HG03571 (cell line): ENCODE measurements around the gene LY6G6F.

Experiments used
- ATAC-seq: cut with Tn5 transposase; IDR thresholded peaks from one replicate; pipeline ENCODE4 v1.9.1; 2021; ENCODE audit not compliant: unreplicated experiment

Gene LY6G6F

DNA sequence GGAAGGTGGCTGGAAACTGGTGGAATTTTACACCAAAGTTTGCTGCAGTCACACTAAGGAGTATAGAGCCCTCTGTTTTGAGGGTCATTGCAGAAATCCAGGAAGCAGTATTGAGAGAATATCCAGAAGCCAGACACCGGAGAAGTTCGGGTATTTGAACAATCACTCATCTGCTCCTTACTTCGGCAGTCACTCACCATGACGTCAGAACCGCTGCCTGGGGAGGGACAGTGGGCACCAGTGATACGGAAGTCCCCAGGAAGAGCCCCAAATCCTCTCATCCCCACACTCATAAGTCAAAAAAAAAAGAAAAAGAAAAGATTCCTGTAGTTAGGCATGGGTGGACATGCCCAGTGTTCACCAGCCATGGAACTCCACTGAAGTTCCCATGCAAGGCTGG is 29.8 kb upstream of the LY6G6F start:
- no peak for ATAC-seq

DNA sequence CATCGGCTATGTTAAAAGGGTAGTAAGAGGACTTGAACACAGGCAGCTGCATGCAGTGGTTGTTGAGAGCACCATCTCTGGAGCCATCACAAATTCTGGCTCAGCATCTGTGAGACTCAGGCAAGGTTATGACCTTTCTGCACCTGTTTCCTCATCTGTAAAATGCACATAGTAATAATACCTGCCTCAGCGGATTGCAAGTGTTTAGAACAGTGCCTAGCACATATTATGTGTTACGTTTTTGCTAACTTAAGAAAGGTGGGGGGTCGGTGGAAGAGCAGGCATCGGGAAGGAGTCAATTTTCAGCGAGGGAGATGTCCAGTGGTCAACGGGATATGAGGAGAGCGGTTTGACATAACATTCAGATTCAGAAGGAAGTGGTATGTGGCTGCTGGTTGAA is 28.7 kb upstream of the LY6G6F start:
- no peak for ATAC-seq

DNA sequence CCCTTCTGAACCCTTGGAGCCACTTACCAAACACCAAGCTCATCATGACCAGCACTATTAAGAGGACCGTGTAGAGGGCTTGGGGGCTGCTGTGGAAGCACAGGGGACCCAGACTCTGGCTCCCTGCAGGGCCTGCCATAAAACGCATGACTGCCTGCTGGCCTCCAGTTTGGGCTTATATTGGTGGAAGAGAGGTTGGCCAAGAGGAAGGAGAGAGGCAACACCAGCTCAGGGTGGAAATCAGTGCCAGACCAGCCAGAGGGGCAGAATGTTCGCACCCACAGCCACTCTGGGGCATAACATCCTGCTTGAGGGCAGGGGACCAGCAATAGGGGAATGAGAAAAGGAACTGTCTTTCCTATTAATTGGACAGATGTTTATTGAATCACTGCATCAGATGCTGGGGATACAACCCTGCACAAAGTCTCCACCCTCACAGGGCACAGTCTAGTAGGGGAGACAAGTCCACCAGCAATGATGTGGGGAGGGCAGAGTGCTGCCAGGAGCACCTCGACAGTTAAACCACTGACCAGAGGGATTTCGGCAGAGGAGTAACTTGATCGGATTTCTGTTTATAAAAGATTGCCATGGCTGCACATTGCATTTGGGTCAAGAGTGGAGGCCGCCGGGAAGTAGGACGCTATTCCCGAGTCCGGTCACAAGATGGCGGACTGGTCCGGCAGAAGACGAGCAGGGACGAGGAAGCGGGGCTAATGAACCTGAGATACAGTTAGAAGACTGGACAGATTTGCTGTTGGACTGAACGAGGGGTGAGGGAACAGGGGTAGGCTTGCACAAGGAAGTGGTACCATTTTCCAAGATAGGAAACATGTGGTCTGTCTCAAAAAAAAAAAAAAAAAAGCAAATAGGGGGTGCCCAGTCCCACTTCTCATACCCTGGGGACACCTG is 26.2 kb upstream of the LY6G6F start, which contains the start of gene LY6G5C:
TSS of gene LY6G5C (minus strand) at position 842 of the 909 bp plus-strand sequence. CDS start at position 148, 694 bp downstream.
- no peak for ATAC-seq

DNA sequence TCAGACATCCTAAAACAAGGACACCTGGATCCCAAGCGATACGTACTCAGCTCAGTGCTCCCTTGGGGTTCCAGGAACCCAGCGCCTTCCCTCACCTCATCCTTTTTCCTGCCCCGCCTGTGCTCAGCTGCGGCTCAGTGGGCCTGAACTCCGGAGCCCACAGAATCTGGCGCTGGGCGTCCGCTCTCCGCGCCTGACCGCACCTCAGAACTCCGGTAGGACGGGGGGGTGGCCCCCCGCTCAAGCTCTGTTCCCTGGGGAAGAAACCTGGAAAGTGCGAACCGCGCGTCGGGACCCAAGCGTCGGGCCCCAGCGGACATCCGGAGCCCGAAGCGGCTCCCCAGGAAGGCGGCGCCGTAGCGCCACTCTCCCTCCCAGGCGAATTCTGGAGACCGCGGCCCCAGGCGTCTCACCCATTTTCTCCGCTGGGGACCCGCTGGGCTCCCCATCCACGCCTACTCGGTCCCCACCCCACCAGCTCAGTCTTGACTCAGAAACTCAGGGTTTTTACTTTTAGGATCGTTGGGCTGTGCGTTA is 25.5 kb upstream of the LY6G6F start:
- no peak for ATAC-seq

DNA sequence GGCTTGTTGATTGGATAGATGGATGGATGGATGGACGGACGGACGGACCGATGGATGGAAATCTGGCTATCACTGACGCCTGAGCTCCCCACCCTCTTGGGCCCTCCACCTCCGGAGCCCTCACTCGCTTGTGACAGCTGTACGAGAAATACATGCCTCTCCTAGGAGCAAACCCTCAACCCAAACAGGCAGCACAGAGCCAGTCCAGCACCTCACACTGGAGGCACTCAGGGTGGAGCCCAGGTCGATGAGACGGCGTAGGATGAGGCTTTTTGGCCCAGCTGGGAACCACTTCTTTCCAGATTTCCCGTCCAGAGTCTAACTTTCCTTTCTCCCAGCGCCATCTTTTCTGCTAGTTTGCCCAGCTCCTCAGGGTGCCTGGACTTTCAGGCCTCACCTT is 23.1 kb upstream of the LY6G6F start:
- no peak for ATAC-seq

DNA sequence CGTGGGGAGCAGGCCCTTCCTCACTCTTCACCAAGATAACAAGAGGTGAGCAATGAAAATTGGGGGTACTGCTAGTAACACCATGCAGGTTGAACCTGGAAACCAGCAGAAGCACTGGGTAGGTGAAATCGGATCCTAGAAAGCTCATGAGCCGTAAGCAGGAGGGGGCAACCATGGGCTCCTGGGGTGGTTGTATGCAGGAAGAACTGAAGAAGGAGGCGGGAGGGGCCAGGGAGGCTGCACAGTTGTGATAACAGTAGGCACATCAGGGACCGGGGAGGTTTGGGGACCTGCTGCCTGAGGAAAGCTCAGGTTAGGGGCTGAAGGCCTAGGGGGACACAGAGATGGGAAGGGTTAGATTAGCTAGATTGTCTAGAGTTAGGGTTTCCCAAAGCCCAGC is 20.2 kb upstream of the LY6G6F start:
- ATAC-seq, result no peak

DNA sequence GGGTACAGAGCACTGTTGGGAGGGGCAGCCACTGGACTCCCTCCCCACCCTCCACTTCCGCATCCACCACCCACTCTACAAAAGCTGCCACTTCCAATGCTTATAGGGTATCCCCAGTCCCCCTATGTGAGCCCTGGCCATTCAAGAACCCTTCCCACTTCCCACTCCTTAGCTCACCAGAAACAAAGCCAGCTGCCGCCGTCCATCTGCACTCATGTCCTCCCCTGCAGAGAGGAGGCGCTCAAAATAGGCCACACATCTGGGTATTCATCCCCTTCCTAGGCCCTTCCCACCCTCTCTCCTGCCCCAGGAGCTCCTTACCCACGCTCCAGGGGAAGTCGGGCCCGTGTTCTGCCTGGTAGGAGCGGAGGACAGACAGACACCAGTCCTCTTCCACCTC is 19.3 kb upstream of the LY6G6F start:
- no peak for ATAC-seq

DNA sequence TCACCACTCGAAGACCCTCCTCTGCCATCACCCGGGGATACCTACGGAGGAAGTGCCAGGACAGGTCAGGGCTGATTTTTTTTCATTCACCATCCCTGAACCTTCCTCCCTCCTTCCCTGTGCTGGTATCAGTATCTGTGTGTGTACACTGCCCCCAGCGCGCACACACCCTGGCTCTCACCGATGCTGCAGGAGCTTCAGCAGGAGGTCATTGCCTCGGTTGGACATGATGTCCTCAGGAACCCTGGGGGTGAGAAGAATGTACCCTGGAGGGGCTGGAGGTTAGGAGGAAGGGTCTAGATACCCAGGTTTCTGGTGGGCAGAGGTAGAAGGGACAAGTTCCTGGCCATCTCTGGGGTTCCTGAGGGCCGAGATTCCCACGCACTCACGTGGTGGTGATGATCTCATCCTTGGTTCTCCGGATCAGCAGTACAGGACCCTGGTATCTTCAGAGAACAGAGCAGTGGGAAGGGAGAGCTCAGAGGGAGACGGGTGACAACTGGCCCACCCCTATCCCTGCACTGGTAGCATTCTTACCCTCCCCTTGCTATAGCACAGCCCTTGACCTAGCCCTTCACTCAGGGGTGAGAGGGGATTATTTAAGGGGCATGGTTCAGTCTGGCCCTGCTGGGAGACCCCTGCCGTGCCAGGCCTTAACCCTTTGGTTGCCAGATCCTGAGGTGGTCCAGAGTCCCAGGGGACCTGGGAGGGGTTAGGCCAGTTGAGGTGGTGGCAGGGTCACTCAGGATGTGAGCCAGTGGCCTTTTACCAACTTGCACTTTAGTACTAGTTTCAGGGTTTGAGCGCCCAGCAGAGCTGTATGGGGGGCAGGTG is 18.6 kb upstream of the LY6G6F start:
- ATAC-seq, result no peak

DNA sequence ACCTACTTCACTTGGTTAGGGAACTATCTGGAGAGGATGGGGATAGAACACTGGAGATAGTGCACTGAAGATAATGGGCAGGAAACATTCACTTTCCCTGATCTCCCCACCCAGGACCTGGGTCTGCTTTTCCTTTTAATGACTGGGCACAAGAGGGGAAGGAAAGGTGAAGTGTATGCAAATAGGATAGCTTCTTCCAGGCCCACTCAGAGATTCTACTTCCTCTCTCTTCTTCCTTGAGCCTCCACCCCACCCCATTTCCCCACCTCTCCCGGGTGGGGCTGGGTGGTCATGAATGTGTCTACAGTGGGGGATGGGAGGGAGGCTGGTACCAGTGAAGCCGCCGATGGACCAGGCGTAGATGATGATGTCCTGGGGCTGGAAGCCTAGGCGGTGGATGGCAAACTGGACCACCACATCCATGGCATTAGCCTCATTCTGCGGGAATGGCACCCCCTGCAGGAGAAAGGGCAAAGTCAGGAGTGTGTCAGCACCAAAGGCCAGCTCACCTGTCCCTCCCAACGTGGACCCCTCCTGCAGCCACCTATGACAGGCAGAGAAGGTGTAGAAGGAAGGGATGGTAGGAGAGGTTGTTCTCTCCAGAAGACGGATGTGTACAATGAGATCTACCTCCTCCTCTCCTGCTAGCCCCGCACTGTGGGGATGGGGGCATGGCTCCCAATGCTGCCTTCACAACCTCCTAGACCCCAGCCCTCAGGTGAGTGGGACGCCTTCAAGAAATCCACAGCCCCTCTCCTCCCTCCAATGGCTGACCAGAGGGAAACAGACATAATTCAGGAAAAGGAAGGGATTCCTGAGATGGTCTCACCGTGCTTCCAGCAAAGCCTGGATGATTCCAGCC is 17.2 kb upstream of the LY6G6F start:
- ATAC-seq, result no peak

DNA sequence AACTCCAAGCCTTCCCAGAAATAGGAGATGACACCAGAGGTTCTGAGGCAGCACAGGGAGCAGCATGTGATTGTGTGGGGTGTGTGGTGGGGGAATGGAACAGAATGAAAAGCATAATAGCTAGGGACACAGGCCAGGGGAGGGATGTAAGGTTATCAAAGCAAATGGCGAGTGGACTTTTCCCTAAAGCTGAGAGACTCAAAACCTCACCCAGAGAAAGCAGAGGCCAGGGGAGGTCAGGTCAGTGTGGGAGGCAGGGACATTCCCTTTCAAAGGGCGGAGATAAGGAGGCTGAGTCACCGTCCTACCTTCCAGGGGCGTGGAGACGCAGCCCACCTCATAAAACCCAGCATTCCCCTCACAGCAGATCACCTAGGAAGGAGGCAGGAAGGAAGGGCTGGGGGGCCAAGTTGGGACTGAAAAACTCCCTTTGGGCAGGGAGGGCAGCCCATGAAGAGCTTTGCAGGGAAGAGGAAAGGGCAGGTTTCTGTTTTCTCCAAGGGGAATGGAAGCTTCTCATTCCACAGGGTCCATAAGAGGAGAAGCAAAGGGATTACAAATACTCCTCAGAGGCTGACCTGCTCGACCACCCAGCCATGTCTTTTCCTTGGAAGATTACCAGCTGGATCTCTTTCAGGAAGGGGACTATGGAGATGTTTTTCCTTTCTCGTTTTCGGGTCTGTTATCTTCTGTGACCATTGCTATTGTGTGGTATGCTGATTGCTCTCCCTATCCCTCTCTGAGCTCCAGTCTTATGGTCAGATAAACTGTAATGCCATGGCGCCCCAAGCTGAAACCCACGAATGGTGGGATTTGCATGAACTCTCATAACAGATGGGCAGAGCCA is 16.2 kb upstream of the LY6G6F start:
- no peak for ATAC-seq

DNA sequence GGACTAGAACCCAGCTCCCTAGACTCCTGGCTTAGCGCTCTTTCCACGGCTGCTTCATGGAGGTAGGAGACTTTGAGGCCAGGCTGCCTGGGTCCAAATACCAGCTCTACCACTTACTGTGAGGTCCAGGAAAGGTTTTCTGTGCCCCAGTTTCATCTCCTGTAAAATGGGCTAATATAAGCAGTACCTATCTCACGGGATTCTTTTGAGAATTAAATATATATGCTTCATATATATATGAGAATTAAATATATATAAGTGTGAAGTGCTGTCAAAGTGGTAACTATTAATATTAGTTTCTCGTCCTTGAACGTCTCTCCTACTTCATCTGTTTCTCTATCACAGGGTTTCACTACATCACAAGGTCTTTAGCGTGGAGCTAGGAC is 15.6 kb upstream of the LY6G6F start:
- ATAC-seq, result no peak

DNA sequence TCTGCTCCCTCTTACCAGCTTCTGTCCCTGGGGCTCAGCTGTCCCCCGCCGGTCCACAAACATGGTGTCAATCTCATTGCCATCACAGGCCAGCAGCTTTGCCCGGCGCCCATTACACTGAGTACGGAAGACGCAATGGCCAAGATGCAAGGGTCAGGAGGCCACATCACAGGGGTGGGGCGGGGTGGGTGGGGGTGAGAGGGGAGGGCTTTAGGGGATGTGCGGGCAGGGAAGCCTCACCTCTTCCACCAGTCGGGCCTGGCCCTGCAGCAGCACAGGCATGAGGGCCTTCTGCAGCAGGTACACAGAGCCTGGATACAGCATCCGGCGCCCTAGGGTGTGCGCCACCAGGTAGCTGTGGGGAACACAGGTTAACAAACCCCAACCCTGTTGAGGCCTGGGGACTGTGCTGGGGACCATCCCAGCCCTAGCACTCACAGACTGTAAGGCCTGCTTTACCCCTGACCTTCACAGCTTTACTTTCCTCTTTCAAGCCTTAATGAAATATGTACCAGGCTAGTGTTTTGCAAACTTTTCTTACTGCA is 15.0 kb upstream of the LY6G6F start:
- no peak for ATAC-seq

DNA sequence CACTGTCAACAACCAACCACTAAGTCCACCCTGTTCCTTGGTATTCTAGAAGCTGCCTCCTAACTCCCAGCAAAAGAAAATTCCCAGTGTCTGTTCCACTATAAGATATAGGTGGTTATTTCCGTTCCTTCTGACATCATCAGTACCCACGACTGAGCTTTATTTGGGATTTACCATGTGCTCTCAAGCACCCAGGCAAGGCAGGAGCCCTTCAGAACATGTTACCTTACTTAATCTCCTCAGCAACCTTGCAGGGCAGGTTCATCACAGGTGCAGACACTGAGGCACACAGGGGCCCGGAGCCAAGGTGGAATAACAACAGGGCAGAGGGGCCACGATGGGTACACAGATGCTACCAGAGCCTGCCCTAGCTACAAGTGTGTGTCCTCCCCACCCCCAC is 14.3 kb upstream of the LY6G6F start:
- ATAC-seq, result no peak

DNA sequence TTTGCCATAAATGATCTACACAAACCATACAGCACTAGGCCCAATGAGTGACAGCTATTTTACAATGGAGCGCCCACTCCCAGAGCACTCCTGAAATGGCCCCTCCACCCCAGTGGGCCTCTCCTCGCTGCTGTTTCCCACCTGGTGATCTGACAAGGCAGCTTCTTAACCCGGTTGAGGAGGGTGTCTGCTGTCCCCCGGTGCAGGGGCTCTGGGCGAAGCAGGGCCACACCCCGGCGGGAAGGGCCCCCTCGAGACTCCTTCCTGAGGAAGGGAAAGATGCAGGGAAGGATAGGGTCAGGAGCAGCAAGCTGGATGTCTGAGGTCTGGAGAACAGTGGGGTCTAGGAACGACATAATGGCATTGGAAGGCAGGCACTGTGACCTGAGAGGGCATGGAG is 13.8 kb upstream of the LY6G6F start:
- ATAC-seq, result no peak

DNA sequence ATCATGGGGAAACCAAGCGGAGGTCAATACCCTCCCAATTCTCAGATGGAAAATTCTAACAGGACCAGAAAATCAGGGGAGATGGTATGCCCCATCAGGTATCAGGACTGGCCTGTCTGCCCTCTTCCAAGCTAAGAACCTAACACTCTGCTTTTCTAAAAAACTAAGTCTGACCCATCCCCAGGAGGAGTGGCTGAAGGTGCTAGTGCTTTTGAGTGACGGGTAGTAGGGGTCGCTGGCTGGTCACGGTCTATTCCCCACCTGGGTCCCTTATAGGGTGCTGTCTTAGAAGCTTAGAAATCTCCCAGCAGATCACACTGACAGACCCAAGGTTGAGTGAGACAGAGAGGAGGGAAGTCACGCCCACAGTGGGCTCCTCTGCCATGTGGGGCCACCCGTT is 13.1 kb upstream of the LY6G6F start:
- no peak for ATAC-seq

DNA sequence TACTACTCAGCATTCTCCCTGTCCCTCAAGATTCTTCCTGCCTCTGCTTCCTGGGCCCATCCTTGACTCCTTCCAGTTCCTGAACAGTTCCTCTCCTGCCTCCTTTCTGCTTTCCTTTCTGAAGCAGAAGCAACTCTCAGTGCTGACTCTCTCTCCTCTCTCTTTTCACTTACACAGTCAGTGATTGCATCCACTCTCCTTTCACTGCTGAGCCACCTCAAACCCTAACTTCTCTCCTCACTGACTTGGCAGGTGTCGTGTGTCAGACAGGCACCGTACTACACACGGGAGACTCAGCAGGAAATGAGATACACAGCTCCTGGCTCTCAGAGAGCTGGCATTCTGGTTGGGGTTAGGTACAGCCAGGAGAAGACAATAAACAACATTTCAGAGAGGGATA is 9.1 kb upstream of the LY6G6F start:
- no peak for ATAC-seq

DNA sequence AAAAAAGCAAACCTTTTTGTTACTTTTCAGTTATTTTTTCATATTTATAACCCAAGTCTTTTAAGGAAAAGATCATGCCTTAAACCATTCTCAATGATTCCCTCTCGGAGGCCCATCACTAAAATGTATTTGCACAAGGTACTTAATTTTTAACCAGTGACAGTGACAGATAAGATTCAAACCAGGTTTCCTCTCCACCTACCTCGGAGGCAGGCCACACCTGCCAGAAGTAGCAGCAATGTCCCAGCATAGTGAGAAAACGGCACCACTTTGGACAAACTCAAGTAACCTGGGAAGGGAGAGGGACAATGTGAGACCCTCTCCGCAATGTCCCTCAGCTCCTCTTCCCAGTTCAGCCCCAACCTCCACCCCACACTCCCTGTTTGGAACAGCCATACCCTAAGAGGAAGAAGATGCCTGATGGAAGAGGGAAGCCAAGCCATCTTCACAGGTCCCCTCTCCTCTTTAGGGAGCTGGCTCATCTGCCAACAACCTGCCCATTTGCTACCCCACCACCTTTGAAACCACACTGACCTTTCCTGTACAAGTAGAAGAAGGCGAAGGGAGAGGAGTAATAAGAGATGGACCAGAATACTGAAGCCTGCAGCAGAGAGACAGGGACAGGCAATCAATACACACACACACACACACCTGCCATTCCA is 5.8 kb upstream of the LY6G6F start:
- no peak for ATAC-seq

DNA sequence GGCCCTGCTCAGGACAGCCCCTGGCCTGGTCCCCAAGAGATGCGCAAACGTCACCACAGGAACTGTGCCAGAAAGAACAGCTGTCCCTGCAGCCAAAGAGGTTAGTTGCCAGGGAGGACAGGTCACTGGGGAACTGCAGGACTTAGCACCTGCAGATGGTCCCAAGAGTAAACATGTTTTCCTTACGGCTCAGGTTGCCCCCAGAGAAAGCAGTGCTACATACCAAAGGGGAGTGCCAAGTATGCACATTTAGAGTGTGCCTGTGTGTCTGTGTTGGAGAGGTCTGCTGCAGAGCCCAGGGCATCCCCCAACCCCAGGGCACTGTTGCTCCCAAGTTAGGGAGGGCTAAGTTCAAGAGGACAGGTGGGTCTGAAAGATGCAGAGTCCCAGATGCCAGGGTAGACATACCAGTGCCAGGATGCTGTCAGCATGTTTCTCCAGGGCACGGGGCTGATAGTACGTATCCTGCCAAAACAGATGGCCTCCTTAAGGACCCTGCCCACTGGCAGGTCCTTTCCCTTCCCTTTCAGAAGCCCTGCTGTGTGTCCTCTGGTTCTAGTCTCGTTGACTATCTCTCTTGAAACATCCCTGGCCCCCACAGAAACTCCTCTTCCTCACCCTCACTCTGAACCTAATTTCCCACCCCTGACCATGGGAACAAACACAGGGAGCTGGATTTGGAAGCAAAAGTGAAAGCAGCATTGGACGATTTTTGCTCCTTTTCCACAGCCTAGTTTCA is 4.8 kb upstream of the LY6G6F start:
- no peak for ATAC-seq
